HL-60/S4 treated with retinoic acid at 250 ng/mL for 4 days and 3 days (cell line): Measurements from ENCODE around the gene MTCH1.
"Not testable (repeated sequence)": the region's sequence is repeated elsewhere in the genome, so short reads cannot be mapped to it uniquely, and the experiment has no call there.

Experiments used
- in situ Hi-C: fragments of 300-500 bp; cut with MboI; formaldehyde crosslinking; loops from 2 replicates; pipeline ENCODE4 v1.7.0; 2022; ENCODE audit warnings: low sequenced_read_pairs

Gene MTCH1

GRCh38 chr6:36957773-36958271 lies 28.2 kb downstream of the MTCH1 start:
- in situ Hi-C loops: no loop called here

- in situ Hi-C loops: no loop called here
These were observed 29.6 kb downstream of the MTCH1 start for GRCh38 chr6:36956446-36956820.

- in situ Hi-C loops: no loop called here
These were observed 30.1 kb downstream of the MTCH1 start for GRCh38 chr6:36955671-36956445.

- in situ Hi-C loops: no loop called here
These were observed 30.9 kb downstream of the MTCH1 start for GRCh38 chr6:36955136-36955535.

- in situ Hi-C loops: no loop called here
These were observed 31.6 kb downstream of the MTCH1 start, which contains the start of gene PI16 for GRCh38 chr6:36954262-36954931. PI16 (plus strand) TSS chr6:36954738; CDS start chr6:36954761, 23 bp downstream.

GRCh38 chr6:36953931-36954261 lies 32.1 kb downstream of the MTCH1 start:
- in situ Hi-C loops: no loop called here

GRCh38 chr6:36949636-36950035 lies 36.4 kb downstream of the MTCH1 start:
- in situ Hi-C loops: no loop called here

GRCh38 chr6:36949076-36949475 lies 36.9 kb downstream of the MTCH1 start:
- in situ Hi-C loops: not testable (repeated sequence)

GRCh38 chr6:36947570-36948351 lies 38.2 kb downstream of the MTCH1 start:
- in situ Hi-C loops: no loop called here

- in situ Hi-C loops: no loop called here
These were observed 39.5 kb downstream of the MTCH1 start for GRCh38 chr6:36946526-36946925.

GRCh38 chr6:36945301-36945700 lies 40.7 kb downstream of the MTCH1 start:
- in situ Hi-C loops: no loop called here

- in situ Hi-C loops: no loop called here
These were observed 41.3 kb downstream of the MTCH1 start for GRCh38 chr6:36944650-36945049.

GRCh38 chr6:36942329-36942728 lies 43.7 kb downstream of the MTCH1 start:
- in situ Hi-C loops: not testable (repeated sequence)

- in situ Hi-C loops: not testable (repeated sequence)
These were observed 44.4 kb downstream of the MTCH1 start for GRCh38 chr6:36941561-36941960.

GRCh38 chr6:36940027-36940426 lies 46.0 kb downstream of the MTCH1 start:
- in situ Hi-C loops: no loop called here

- in situ Hi-C loops: not testable (repeated sequence)
These were observed 47.0 kb downstream of the MTCH1 start for GRCh38 chr6:36939005-36939404.

GRCh38 chr6:36938536-36938935 lies 47.5 kb downstream of the MTCH1 start:
- in situ Hi-C loops: no loop called here

- in situ Hi-C loops: no loop called here
These were observed 48.1 kb downstream of the MTCH1 start for GRCh38 chr6:36937896-36938295.

- in situ Hi-C loops: no loop called here
These were observed 49.2 kb downstream of the MTCH1 start for GRCh38 chr6:36936824-36937223.

- in situ Hi-C loops: no loop called here
These were observed 51.1 kb downstream of the MTCH1 start for GRCh38 chr6:36934901-36935300.

- in situ Hi-C loops: no loop called here
These were observed 52.5 kb downstream of the MTCH1 start for GRCh38 chr6:36933519-36933918.

- in situ Hi-C loops: no loop called here
These were observed 52.9 kb downstream of the MTCH1 start for GRCh38 chr6:36933102-36933501.
